ENCODE measurements around the gene SPSB1.

Gene SPSB1

DNA sequence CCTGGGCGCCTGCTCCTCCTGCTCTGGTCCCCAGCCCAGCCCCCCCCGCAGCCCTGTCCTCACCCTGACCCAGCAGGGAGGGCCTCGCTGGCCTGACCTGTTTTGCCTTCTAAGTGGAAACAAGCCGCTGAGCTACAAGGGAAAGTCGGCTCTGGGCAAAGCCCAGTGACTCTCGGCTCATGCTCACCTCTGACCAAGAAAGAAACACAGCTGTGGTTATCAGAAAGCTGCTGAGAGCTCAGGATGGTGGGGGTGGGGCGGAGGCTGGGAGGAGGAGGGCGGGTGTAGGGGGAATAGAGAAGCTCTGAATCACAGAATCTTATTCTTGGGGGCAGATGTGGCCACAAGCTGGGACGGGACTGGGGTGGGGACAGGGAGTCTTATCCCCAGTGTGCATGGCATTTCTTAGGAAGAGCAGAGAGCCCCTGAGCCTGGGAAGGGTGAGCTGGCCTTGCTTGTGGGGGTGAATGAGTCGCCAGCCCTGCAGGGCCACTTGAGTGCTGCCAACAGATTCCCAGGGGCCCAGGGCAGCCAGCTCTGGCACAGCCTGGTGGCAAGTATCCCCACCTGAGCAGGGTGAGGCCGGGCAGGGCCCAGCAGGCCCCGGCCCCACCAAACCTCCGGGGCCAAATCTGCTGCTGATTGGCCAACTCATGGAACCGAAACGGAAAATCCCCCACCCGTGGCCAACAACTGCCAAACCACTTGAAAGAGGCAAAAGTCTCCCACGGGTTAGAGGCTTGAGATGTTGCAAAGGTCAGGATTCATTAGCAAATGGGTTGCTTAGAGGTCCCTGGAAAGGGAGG is 120.6 kb downstream of the SPSB1 start:
- TF ChIP-seq, protein P1, sequence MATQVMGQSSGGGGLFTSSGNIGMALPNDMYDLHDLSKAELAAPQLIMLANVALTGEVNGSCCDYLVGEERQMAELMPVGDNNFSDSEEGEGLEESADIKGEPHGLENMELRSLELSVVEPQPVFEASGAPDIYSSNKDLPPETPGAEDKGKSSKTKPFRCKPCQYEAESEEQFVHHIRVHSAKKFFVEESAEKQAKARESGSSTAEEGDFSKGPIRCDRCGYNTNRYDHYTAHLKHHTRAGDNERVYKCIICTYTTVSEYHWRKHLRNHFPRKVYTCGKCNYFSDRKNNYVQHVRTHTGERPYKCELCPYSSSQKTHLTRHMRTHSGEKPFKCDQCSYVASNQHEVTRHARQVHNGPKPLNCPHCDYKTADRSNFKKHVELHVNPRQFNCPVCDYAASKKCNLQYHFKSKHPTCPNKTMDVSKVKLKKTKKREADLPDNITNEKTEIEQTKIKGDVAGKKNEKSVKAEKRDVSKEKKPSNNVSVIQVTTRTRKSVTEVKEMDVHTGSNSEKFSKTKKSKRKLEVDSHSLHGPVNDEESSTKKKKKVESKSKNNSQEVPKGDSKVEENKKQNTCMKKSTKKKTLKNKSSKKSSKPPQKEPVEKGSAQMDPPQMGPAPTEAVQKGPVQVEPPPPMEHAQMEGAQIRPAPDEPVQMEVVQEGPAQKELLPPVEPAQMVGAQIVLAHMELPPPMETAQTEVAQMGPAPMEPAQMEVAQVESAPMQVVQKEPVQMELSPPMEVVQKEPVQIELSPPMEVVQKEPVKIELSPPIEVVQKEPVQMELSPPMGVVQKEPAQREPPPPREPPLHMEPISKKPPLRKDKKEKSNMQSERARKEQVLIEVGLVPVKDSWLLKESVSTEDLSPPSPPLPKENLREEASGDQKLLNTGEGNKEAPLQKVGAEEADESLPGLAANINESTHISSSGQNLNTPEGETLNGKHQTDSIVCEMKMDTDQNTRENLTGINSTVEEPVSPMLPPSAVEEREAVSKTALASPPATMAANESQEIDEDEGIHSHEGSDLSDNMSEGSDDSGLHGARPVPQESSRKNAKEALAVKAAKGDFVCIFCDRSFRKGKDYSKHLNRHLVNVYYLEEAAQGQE (IDR thresholded peaks at IDR 0.05; ENCODE audit: low read depth) = no peak
- TF ChIP-seq RAD21 (IDR thresholded peaks at IDR 0.05; ENCODE audit: low read depth) (no peak), TAF1 (IDR thresholded peaks at IDR 0.05; ENCODE audit: low read depth) (no peak), CEBPB (IDR thresholded peaks at IDR 0.05) (no peak), NFIC (IDR thresholded peaks at IDR 0.05) (0 out of 2 replicates have a peak, but pooled peaks have one; percentile 3), EGR1 (IDR thresholded peaks at IDR 0.05) (no peak)
- TF ChIP-seq, protein P2, sequence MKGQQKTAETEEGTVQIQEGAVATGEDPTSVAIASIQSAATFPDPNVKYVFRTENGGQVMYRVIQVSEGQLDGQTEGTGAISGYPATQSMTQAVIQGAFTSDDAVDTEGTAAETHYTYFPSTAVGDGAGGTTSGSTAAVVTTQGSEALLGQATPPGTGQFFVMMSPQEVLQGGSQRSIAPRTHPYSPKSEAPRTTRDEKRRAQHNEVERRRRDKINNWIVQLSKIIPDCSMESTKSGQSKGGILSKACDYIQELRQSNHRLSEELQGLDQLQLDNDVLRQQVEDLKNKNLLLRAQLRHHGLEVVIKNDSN (IDR thresholded peaks at IDR 0.05) = no peak

GRCh38 chr1:9413877-9414213 is 121.2 kb downstream of the SPSB1 start:
- TF ChIP-seq, protein P2 (IDR thresholded peaks at IDR 0.05) = no peak
- TF ChIP-seq TEAD4 (IDR thresholded peaks at IDR 0.05) (no peak), FOXM1 (IDR thresholded peaks at IDR 0.05; ENCODE audit: borderline replicate concordance, low read depth) (no peak), NFIC (IDR thresholded peaks at IDR 0.05) (no peak), RAD21 (IDR thresholded peaks at IDR 0.05; ENCODE audit: low read depth) (no peak), CREB1 (IDR thresholded peaks at IDR 0.05; ENCODE audit: low read depth) (no peak), EGR1 (IDR thresholded peaks at IDR 0.05) (no peak), TCF12 (IDR thresholded peaks at IDR 0.05; ENCODE audit: low read depth) (no peak), EP300 (IDR thresholded peaks at IDR 0.05; ENCODE audit: borderline replicate concordance) (no peak), YY1 (IDR thresholded peaks at IDR 0.05; ENCODE audit: low read depth) (no peak), CEBPB (IDR thresholded peaks at IDR 0.05) (no peak), TAF1 (IDR thresholded peaks at IDR 0.05; ENCODE audit: low read depth) (no peak)
- TF ChIP-seq, protein P1 (IDR thresholded peaks at IDR 0.05; ENCODE audit: low read depth) = no peak
- TF ChIP-seq, protein P3, sequence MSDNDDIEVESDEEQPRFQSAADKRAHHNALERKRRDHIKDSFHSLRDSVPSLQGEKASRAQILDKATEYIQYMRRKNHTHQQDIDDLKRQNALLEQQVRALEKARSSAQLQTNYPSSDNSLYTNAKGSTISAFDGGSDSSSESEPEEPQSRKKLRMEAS (IDR thresholded peaks at IDR 0.05) = no peak

GRCh38 chr1:9416506-9416905 is 123.8 kb downstream of the SPSB1 start:
- TF ChIP-seq NFIC (IDR thresholded peaks at IDR 0.05) = no peak
- TF ChIP-seq RAD21 (IDR thresholded peaks at IDR 0.05; ENCODE audit: low read depth) = no peak

GRCh38 chr1:9416918-9417500 is 124.3 kb downstream of the SPSB1 start:
- TF ChIP-seq, protein P3 (IDR thresholded peaks at IDR 0.05) = no peak
- no peak for TF ChIP-seq TAF1 (IDR thresholded peaks at IDR 0.05; ENCODE audit: low read depth)
- no peak for TF ChIP-seq YY1 (IDR thresholded peaks at IDR 0.05; ENCODE audit: low read depth)
- no peak for TF ChIP-seq RAD21 (IDR thresholded peaks at IDR 0.05; ENCODE audit: low read depth)

- no peak for TF ChIP-seq TEAD4 (IDR thresholded peaks at IDR 0.05)
- no peak for TF ChIP-seq TAF1 (IDR thresholded peaks at IDR 0.05; ENCODE audit: low read depth)
- no peak for TF ChIP-seq NFIC (IDR thresholded peaks at IDR 0.05)
- TF ChIP-seq ZBTB7A (IDR thresholded peaks at IDR 0.05; ENCODE audit: low read depth) = no peak
- TF ChIP-seq, protein P3 (IDR thresholded peaks at IDR 0.05) = no peak
- no peak for TF ChIP-seq EP300 (IDR thresholded peaks at IDR 0.05; ENCODE audit: borderline replicate concordance)
- no peak for TF ChIP-seq CREB1 (IDR thresholded peaks at IDR 0.05; ENCODE audit: low read depth)
- no peak for TF ChIP-seq TCF12 (IDR thresholded peaks at IDR 0.05; ENCODE audit: low read depth)
- TF ChIP-seq EGR1 (IDR thresholded peaks at IDR 0.05) = no peak
- TF ChIP-seq YY1 (IDR thresholded peaks at IDR 0.05; ENCODE audit: low read depth) = no peak
- no peak for TF ChIP-seq FOXM1 (IDR thresholded peaks at IDR 0.05; ENCODE audit: borderline replicate concordance, low read depth)
- TF ChIP-seq, protein P2 (IDR thresholded peaks at IDR 0.05) = no peak
- TF ChIP-seq CEBPB (IDR thresholded peaks at IDR 0.05) = no peak
- TF ChIP-seq RAD21 (IDR thresholded peaks at IDR 0.05; ENCODE audit: low read depth) = no peak
- TF ChIP-seq, protein P1 (IDR thresholded peaks at IDR 0.05; ENCODE audit: low read depth) = no peak
Observed at GRCh38 chr1:9417695-9418094, 125.0 kb downstream of the SPSB1 start.
